ENCODE data around the gene CIP2A. TPM values are rescaled to one million over a fixed set of nuclear protein-coding genes. Genes with fewer than 3 reads are reported as not detected.

CIP2A gene
- total RNA-seq, 1 donor from 2014 or later: 6.9 TPM

DNA sequence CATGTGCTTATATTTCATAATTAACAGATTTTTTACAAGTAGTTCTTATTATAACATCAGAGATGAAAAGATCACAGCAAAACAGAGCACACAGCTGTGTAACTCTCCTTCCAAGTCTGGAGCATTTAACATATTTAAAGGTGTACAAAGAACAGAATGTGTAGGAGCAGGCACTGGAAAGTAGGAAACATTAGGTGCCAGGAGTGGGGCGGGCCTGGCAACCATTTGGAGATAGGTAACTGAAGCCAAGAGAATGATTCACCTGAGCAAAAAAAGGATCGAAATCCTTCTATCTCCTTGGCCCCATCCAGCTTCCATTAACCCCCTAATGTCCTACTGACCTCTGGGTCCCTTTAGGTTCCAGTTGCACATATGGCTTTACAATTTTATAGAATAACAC, 76.6 kb downstream of the CIP2A start:
- H3K36me3 ChIP-seq: no peaks in the 10 kb centered on the region
- no peak overlapping the region for H3K27ac ChIP-seq
- DNase-seq (ENCODE audit: extremely low spot score in 2 of 2): no peak
- no peaks in the 10 kb centered on the region for H3K27me3 ChIP-seq
- H3K4me1 ChIP-seq: peaks cover 6% of the 10 kb centered on the region
- intact Hi-C loops (cut with DNase I): no loop called here
- H3K9me3 ChIP-seq: no peaks in the 10 kb centered on the region
- TF ChIP-seq, protein P1, sequence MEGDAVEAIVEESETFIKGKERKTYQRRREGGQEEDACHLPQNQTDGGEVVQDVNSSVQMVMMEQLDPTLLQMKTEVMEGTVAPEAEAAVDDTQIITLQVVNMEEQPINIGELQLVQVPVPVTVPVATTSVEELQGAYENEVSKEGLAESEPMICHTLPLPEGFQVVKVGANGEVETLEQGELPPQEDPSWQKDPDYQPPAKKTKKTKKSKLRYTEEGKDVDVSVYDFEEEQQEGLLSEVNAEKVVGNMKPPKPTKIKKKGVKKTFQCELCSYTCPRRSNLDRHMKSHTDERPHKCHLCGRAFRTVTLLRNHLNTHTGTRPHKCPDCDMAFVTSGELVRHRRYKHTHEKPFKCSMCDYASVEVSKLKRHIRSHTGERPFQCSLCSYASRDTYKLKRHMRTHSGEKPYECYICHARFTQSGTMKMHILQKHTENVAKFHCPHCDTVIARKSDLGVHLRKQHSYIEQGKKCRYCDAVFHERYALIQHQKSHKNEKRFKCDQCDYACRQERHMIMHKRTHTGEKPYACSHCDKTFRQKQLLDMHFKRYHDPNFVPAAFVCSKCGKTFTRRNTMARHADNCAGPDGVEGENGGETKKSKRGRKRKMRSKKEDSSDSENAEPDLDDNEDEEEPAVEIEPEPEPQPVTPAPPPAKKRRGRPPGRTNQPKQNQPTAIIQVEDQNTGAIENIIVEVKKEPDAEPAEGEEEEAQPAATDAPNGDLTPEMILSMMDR (IDR thresholded peaks at IDR 0.05): no peak
- TF ChIP-seq POLR2AphosphoS5 (IDR thresholded peaks at IDR 0.05; ENCODE audit: insufficient read depth in 1 of 2, low read depth in 1 of 2) (no peak), POLR2A (IDR thresholded peaks at IDR 0.05) (no peak)
- no peak overlapping the region for H3K4me3 ChIP-seq

DNA sequence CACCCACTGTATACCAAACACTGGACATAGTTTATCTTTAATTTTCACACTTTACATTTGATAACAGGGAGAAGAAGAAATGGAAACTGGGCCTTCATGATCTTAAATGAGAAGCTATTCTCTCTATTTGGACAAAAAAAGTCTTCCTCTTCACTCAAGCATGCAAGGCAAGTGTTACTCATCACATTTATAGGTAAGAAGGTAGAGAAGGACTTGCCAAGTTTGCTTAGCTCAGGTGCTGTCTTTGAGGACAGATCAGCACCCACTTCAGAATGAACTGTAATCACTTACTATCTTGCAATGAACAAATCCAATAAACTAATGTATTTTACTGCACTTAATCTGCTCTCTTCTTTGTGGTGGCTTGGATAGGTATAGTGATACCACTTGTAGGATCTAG, 77.7 kb downstream of the CIP2A start:
- Histone ChIP-seq H3K4me3 (no peak overlapping the region), H3K27me3 (no peaks in the 10 kb centered on the region), H3K27ac (no peak overlapping the region), H3K36me3 (no peaks in the 10 kb centered on the region), H3K9me3 (no peaks in the 10 kb centered on the region), H3K4me1 (peaks cover 6% of the 10 kb centered on the region)
- no peak for DNase-seq (ENCODE audit: extremely low spot score in 2 of 2)
- TF ChIP-seq, protein P1 (IDR thresholded peaks at IDR 0.05): no peak
- TF ChIP-seq POLR2AphosphoS5 (IDR thresholded peaks at IDR 0.05; ENCODE audit: insufficient read depth in 1 of 2, low read depth in 1 of 2) (no peak), POLR2A (IDR thresholded peaks at IDR 0.05) (no peak)
- intact Hi-C loops (cut with DNase I): no loop called here

DNA sequence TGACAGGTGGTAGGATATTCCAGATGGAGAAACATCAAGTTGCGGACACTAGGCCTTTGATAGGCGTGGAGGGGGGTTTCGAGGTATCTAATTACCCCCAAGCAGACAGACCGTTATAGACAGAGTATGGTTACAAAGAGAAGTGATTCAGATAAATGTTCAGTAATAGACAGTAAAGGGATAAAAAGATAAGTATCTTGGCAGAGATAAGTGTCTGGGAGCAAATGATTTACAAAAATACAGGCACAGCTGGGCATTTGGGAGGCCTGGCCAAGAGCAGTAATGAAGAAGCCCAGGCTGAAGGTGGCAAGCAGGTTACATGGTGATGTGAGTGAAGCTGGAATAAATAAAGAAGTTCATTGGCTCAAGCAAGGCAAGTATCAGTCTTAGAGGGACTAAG, 78.2 kb downstream of the CIP2A start:
- DNase-seq (ENCODE audit: extremely low spot score in 2 of 2): no peak
- Histone ChIP-seq H3K27ac (no peak overlapping the region), H3K4me3 (no peak overlapping the region), H3K36me3 (no peaks in the 10 kb centered on the region), H3K4me1 (peaks cover 6% of the 10 kb centered on the region), H3K27me3 (no peaks in the 10 kb centered on the region), H3K9me3 (no peaks in the 10 kb centered on the region)
- intact Hi-C loops (cut with DNase I): no loop called here
- TF ChIP-seq POLR2A (IDR thresholded peaks at IDR 0.05) (no peak), POLR2AphosphoS5 (IDR thresholded peaks at IDR 0.05; ENCODE audit: insufficient read depth in 1 of 2, low read depth in 1 of 2) (no peak)
- TF ChIP-seq, protein P1 (IDR thresholded peaks at IDR 0.05): no peak

DNA sequence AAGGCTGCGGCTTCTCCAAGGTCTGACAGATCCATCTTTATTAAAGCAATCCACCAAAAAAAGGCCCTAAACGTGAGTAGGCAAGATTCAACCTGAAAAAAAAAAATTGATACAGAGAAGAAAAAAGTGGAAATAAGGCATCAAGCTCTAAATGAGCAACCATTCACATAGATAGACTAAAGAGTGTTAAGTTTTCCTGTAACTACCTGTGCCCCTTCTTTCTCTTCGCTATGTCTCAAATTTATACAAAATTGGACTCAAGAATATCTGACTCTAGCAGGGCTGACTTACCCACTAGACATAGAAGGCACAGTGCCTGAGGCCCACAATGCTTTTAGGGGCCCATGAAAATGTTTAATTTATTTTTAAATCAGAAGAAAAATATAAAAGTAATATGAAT, 78.7 kb downstream of the CIP2A start, which contains the start of gene MYH15:
TSS of gene MYH15 (minus strand) at position 101 of the 400 bp plus-strand sequence. CDS start at position 35, 66 bp downstream.
- Histone ChIP-seq H3K4me1 (peaks cover 6% of the 10 kb centered on the region), H3K9me3 (no peaks in the 10 kb centered on the region), H3K27me3 (no peaks in the 10 kb centered on the region), H3K27ac (no peak within 1 kb of the TSS), H3K36me3 (no peaks in the 10 kb centered on the region), H3K4me3 (no peak within 1 kb of the TSS)
- intact Hi-C loops (cut with DNase I): no loop called here
- TF ChIP-seq, protein P1 (IDR thresholded peaks at IDR 0.05): no peak
- TF ChIP-seq POLR2A (IDR thresholded peaks at IDR 0.05) (no peak), POLR2AphosphoS5 (IDR thresholded peaks at IDR 0.05; ENCODE audit: insufficient read depth in 1 of 2, low read depth in 1 of 2) (no peak)
- DNase-seq (ENCODE audit: extremely low spot score in 2 of 2): no peak

DNA sequence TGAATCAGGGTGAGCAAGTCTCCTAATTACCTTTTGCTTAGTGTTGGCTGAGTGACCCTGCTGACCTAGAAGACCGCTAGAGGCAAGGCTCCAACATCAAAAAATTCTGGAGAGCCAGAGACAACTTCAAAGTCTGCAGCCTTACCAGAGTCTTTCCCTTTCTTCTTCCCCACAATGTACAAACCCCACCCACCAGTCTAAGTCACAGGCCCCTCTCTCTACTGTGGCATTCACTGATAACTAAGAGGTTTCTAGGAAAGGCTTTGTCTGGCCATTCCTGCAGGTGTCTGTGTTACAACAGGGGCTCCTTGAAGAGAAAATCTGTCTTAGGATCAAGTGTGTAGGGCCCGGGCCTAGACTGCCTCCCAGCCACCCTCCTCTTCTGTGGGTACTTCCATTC, 79.4 kb downstream of the CIP2A start:
- peaks cover 6% of the 10 kb centered on the region for H3K4me1 ChIP-seq
- intact Hi-C loops (cut with DNase I): no loop called here
- no peaks in the 10 kb centered on the region for H3K27me3 ChIP-seq
- TF ChIP-seq POLR2A (IDR thresholded peaks at IDR 0.05): no peak
- TF ChIP-seq, protein P1 (IDR thresholded peaks at IDR 0.05): no peak
- TF ChIP-seq POLR2AphosphoS5 (IDR thresholded peaks at IDR 0.05; ENCODE audit: insufficient read depth in 1 of 2, low read depth in 1 of 2): no peak
- no peaks in the 10 kb centered on the region for H3K36me3 ChIP-seq
- no peak overlapping the region for H3K4me3 ChIP-seq
- DNase-seq (ENCODE audit: extremely low spot score in 2 of 2): no peak
- no peaks in the 10 kb centered on the region for H3K9me3 ChIP-seq
- H3K27ac ChIP-seq: no peak overlapping the region

Data from vagina (tissue), 2 donors.